ENCODE results near the gene ZNF518B.
"Not testable (repeated sequence)": the region's sequence is repeated elsewhere in the genome, so short reads cannot be mapped to it uniquely, and the experiment has no call there.

The ZNF518B gene

DNA sequence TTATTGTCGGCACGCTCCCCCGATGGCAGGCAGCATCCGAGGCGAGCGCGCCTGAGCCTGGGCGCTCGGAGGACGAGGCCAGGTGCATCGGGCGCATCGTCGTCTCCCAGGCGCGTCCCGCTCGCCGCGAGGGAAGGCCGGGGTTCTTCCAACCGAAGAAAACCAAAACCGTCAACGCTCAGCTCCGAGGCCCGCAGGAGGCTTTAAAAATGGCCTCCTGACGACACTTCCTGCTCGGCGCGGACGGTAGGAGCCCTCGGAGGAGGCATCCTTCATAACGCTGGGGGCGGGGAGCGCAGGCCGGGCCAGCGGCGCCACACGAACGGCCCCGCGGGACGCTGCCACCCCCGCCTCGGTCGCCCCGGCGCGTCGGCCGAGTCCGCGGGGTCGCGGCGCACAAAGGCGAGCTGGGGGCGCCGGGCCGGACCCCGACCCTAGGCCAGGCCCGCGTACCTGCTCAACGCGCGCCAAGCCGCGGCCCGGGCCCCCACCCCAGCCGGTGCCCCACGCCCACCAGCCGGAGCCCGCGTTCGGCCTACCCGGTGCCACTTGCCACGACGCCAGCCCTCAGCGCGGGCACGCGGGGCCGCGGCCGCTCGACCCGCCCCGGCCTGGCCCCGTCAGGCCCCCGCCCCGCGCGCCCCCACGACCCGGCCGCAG lies 501 bp downstream of the ZNF518B start:
- DNase-seq = peak; percentile 62

DNA sequence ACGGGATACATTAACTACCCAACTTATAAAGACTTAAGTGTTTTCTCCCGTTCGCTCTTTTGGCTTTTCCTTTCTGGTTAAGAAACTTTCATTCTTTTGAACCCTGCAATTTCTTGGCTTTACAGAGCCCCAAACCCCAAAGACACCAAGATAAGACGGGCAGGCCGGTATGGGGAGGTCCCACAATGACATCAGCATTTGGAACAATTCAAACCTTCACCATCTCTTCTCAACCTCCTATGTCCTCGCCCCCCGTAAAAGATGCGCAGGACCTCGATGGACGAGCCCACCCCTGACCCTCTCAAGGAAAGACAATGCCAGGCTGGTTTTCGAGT lies 999 bp downstream of the ZNF518B start:
- DNase-seq = no peak

DNA sequence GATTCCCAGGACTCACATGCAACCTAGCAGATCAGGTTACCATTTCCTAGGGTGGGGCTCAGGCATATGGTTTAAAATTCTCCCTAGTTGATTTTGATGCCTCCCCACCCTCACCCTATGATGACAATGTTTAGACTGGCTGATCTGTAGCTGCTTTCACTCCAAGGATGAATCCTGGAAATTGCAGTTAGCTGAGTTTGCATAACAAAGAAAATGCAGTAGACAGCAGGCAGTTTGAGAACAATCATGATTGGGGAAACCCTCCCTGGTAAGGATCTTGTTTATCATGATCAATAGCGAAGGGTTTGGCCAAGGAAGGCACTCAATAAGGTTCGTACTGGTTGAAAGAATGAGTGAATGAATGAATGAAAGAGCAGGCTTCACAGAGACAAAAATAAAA lies 2.1 kb downstream of the ZNF518B start:
- DNase-seq = no peak

DNA sequence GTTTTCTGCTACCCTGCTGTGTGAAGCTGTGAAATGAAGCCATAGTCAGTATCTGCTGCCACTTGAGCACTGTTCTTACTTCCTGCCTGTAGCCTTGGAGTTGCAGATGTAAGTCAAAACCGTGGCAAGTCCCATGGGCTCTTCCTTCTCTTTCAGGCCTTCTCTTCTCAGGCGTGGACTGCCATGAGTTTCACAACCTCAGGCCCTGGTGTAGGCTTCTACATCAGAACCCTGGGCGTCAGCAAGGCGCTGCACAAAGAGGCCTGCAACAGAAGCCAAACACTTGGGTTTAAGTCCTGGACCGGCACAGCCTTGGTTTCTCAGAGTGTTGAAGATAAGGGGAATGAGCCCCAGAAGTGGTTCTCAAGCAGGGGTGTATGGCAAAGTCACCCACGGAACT lies 2.5 kb downstream of the ZNF518B start:
- no peak for DNase-seq

DNA sequence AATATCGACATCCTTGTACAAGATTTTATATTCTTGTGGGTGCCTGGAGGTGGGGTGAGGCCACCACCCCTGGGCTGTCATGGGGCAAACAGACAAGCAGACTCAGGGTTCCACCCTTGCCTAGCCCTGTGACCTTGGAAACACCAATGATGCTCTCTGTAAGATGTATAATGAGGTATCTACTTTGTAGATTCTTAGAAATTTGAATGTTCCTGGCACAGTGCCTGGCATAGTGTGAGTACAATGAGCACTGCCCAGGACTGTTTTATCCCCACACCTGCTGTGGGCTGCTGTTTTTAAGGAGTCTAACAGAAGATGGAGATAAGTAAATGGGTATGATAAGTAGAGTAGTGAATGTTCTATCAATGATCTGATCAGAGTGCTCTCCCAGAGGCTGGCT lies 3.1 kb downstream of the ZNF518B start:
- no peak for DNase-seq

DNA sequence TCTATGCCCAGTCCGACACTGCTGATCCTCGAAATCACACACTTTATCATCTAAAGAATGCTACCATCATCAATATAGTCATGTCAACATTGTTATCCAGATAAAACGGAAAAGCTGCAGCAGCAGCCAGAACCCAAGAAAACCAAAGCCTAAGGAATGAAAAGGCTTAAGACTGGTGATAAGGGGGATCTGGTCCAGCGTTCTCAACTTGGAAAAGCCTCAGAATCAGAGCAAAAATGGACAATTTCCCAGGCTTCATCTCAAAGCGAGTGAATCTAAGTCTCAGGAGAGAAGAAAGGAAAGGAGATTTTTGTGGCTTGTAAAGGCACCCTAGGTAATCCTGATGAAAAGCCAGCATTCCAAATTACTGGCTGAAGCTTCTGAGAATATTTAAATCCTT lies 8.2 kb downstream of the ZNF518B start:
- DNase-seq = no peak

DNA sequence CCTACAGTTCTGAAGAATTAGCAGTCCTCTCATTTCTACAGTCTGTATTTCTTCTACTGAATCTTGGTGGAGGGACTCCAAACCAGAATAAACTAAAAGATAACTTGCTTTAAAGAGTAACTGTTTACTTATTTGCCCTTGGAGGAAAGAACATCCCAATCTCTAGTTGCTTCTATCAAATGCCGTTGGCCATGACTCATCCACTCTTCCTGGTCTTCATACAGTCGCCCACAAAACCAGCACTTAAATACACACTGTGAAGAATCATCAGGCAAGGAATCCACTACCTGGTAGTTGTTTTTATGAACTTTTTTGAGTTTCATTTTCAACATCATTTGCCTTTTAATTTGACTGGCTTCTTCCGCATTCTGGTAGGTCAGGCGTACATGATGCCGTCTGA lies 14.2 kb downstream of the ZNF518B start:
- DNase-seq = no peak

DNA sequence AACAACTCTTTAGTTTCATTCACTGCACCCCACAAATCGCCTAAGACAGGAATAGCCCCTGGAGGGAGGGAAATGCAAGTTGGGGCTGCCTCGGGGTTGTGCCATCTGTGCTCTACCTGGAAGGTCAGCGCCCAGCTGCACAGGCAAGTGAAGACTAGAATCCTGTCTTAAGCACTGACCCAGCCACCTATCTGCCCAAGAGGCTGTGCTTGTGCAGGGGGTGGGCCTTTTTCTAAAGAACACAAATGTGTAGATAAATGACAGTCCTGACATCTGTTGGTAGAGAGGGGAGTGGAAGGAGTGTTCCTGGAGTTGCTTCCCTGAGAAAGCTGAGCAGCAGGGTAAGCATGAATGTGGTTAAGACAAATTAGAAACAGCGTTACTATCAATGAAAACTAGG lies 15.7 kb downstream of the ZNF518B start:
- no peak for DNase-seq

DNA sequence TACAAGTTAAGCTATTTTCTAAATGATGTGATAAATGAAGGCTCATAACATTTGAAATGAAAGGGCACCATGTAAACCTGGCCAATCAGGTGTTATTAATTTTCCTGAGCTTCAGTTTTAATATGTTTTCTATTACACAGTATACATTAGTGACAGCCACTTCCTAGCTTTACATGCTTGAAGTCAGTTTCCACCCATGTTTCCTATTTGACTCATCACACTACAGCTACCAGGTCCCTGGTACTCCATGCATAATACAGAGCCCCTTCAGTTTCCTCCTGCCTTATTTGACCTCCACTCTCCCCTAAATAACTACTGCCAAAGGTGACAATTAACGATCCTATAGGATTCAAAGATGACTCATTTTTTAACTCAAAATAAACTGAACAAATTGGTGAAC lies 18.3 kb downstream of the ZNF518B start:
- no peak for DNase-seq

DNA sequence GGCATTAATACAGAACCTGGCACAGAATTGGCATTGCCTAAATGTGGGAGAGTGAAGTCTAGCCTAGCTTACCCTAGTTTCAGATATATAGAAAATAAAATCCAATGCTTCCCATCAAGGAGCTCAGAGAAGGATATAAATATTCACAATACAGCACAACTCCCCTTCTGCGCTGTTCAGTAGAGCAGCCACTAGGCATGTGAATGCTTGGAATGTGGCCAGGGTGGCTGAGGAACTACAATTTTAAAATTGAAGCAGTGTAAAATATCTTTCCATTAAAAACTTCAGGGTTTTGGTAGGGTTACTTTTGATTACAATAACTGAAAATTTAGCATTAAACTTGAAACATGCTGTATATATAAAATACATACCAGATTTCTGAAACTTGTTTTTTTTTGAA lies 19.5 kb downstream of the ZNF518B start:
- DNase-seq = no peak

DNA sequence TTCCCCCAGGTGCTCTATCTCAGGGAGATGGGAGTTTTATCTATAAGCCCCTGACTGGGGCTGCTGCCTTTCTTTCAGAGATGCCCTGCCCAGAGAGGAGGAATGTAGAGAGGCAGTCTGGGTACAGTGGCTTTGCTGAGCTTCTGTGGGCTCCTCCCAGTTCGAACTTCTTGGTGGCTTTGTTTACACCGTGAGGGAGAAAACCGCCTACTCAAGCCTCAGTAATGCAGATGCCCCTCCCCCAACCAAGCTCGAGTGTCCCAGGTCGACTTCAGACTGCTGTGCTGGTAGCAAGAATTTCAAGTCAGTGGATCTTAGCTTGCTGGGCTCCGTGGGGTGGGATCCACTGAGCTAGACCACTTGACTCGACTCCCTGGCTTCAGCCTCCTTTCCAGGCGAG lies 29.5 kb downstream of the ZNF518B start:
- not testable (repeated sequence) for DNase-seq

DNA sequence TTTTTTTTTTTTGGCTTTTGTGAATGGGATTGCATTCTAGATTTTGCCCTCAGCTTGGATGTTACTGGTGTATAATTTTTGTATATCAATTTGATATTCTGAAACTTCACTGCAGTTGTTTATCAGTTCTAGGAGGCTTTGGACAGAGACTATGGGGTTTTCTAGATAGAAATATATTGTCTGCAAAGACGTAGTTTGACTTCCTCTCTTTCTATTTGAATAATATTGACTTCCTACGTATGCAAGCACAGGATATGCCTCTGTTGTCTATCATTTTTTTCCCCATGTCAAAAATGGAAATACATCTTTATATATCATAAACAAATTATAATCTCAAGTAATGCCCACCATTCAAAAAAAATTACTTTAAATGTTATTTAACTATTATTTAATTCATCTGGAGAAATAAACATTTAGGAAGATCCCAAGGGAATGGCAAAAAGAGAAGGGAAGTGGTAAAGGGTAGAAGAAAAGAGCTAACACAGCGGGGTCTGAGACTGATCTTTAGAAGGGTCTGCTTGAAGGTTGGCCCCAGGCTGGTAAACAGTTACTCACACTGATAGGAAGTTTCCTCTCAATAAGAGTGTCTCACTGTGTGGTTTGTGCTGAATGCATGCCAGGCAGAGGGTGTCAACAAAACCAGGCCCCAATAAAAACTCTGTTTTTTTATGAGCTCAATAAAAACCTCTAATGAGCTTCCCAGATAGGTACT lies 35.7 kb downstream of the ZNF518B start:
- no peak for DNase-seq

DNA sequence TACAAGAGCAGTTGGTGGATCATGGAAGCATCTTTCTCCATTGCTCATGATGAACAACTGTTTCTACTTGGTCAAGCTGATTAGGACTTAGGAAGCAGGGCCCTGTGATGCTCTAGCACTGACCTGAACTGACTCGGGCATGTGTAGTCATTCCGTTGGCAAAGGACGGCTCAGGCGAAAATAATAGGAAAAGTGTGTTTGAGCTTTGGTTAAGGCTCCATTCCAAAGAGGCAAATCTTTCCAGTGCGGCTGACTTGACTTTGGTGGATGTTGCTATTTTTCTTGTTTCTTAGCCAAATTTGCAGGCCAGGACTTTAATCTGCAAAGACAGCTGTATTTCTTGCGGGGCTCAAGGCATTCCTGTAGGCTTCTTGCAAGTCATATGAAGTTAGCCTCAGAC lies 39.5 kb downstream of the ZNF518B start:
- no peak for DNase-seq

DNA sequence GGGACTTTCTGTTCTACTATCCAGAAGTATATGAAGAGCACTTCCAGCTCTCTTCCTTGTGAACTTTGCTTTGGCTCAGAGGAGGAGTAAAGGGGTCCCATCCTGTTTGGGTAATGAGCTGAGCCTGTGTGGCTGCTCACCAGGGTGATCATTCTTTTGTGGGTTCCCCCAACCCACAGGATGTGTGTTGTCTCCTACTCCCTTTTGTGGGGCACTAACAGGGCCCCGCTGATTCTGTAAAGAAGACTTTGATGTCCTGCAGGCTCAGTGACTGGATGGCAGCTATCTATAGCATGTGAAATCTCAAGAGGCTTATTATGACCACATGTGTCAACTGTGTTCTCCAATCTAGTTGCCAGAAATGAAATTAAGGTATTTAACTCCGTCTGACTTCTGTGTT lies 40.8 kb downstream of the ZNF518B start:
- DNase-seq = peak; percentile 39

DNA sequence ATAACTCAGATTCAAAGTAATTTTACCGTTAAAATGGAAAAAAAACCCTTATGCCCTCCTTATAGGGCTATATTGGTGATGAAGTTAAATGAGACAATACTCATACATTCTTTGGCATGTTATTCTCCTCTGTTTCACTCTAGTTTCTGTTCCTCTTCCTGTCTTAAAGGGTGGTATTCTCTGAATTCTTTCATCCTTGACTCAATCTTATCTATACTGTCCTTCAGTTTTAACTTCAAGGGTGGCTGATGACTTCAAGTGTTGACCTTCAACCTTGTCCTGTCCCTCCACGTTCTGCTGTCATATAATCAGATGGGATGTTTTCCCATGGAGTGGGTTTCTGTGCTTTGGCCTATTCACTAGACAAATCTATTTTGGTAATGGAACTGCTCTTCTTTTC lies 44.0 kb downstream of the ZNF518B start:
- no peak for DNase-seq

DNA sequence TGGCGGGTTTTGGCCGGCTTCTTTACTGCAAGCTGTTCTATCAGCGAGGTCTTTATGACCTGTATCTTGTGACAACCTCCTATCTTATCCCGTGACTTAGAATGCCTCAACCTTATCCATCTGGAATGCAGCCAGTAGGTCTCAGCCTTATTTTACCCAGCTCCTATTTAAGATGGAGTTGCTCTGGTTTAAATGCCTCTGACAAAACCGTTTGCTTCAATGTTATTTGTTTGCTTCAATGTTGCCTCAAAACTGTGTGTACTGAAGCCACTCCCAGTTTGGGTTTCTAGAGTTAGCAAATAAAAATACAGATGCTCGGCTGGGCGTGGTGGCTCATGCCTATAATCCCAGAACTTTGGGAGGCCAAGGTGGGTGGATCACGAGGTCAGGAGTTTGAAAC lies 51.6 kb downstream of the ZNF518B start:
- DNase-seq = no peak

DNA sequence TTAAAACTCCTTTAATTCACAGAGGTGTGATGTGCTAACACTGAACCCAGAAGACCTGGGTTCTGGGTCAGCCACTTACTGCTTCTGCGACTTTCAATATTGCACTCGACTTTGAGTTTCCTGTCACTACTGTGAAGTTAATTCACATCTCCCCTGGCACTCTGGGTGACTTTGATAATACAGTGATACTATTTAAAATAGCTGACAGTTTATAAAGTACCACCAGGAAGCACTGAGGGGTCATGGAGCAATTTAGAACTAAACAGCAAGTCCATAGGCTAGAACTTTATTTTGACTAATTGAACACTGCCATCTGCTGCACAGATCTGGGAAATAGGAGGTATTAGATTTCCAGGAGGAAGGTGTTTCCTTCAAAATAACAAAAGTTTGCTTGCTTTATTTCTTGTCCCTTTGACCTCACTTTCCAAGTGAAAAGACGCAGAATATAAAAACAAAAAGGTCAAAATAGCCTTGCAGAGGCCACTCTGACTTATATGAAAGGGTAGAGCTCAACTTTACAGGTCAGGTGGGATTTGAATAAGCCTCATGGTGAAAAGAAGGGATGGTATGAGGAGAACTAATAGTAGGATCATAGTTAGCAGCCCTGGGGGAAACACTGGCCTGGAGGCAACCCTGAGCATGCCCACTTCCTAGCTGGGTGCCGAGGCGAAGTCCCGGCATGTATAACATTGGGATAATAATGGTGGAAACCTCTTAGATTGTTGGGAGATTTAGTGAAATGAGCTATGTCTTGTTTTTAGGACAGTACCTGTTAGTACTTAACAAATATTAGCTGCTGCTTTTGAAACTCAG lies 53.4 kb downstream of the ZNF518B start:
- no peak for DNase-seq

DNA sequence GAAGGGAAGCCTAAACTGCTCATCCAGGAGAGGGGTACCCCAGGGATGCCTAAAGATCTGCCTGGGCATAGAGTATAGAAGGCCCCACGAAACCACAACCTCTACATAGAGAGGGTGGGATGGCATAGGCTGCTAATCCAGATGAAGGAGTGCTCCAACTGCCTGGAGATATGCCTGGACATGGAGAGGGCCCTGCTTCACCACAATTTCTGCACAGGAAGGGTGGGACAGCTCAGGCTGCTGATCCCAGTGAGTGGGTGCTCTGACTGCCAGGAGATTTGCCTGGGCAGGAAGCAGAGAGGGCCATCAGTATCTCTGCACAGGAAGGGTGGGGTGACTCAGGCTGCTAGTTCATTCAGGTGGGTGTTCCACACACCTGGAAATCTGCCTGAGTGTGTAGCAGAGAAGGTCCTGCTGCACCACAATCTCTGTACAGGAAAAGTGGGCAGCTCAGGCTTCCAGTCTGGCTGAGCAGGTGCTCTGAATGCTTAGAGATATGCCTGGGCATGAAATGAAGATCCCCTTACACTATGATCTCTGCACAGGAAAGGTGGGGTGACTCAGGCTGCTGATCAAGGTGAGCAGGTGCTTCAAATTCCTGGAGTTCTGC lies 61.1 kb downstream of the ZNF518B start:
- DNase-seq = no peak
